ENCODE measurements around the gene PHF24.

The PHF24 gene

DNA sequence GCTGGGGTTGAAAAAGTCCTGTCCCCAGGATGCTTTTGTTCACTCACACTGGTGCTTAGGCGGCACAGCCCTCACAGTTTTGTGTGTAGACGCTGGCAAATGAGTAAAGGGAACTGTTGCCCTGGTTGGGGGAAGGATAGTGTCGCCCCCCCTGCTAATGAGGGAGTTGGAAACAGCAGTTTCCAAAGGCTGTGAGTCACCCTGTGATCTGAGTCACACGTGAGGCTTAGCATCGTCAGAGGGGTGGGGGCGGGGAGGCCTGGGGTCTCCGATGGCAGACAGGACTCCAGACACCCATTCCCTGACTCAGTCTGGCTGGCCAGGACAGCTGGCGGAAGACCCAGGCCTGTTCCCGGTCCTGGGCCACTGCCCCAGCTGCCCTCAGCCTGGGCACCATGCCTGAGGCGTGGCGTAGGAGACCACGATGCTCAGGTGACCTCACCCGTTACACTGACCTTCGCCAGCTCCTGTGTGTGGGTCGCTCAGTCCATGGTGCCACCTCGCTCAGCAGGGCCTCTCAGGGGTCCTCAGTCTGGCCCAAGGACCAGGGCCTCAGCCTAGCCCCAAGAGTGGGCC is 34.4 kb downstream of the PHF24 start:
- peaks cover 24% of the 10 kb centered on the region for H3K36me3 ChIP-seq (ENCODE audit: insufficient read depth, low read length)
- H3K27ac ChIP-seq (ENCODE audit: low read depth, low read length) = peak overlapping the region; percentile 88
- peak overlapping the region in 1 of 2 donors; percentile 2 for H3K4me3 ChIP-seq (ENCODE audit: low read depth in 1 of 2, low read length in 2 of 2)
- H3K9ac ChIP-seq (ENCODE audit: low read length) = peak overlapping the region; percentile 59
- H3K4me1 ChIP-seq (ENCODE audit: insufficient read depth, low read length) = peaks cover 64% of the 10 kb centered on the region
- no peaks in the 10 kb centered on the region for H3K9me3 ChIP-seq (ENCODE audit: low read length)
- no peaks in the 10 kb centered on the region for H3K27me3 ChIP-seq (ENCODE audit: control insufficient read depth in 1 of 2, insufficient read depth in 2 of 2, low read length in 2 of 2)

DNA sequence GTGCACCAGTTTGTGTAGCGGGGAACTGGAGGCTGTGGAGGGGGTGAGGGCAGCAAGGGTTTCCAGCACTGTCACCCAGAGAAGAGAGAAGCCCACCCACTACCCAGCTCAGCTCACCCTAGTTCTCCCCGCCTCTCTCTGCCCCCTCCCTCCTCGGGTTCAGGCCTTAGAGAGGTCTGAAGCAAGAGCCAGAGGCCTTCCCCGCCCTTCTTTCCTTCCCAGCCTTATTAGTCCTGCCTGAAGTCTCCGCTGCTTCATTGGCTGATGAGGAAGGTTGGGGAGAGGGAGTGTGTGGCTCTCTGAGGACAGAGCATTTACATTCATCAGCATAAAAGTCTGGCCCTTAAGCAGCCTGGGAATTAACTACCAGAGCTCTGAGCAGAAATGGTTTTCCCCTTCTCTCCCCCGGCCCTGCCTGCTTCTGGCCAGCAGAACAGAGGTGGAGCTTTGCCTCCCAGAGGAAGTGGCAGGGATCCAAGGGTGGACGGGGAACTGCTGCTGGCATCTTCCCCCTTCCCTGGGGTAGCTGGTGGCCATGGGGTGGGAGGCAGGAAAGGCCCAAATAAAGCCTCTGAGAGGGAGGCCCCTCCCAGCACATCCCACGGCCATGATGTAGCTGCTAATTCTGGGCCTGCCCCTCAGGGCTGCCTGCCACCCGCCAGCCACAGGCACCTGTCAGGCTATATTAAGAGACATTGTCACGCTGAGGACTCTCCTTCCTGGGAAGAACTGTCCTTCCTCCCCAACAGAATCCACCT is 35.6 kb downstream of the PHF24 start:
- H3K27ac ChIP-seq (ENCODE audit: low read depth, low read length) = peak overlapping the region; percentile 88
- peak overlapping the region; percentile 2 to 34 for H3K4me3 ChIP-seq (ENCODE audit: low read depth in 1 of 2, low read length in 2 of 2)
- peak overlapping the region; percentile 67 for H3K9ac ChIP-seq (ENCODE audit: low read length)
- no peaks in the 10 kb centered on the region for H3K9me3 ChIP-seq (ENCODE audit: low read length)
- no peaks in the 10 kb centered on the region for H3K27me3 ChIP-seq (ENCODE audit: control insufficient read depth in 1 of 2, insufficient read depth in 2 of 2, low read length in 2 of 2)
- peaks cover 30% of the 10 kb centered on the region for H3K36me3 ChIP-seq (ENCODE audit: insufficient read depth, low read length)
- peaks cover 61% of the 10 kb centered on the region for H3K4me1 ChIP-seq (ENCODE audit: insufficient read depth, low read length)

DNA sequence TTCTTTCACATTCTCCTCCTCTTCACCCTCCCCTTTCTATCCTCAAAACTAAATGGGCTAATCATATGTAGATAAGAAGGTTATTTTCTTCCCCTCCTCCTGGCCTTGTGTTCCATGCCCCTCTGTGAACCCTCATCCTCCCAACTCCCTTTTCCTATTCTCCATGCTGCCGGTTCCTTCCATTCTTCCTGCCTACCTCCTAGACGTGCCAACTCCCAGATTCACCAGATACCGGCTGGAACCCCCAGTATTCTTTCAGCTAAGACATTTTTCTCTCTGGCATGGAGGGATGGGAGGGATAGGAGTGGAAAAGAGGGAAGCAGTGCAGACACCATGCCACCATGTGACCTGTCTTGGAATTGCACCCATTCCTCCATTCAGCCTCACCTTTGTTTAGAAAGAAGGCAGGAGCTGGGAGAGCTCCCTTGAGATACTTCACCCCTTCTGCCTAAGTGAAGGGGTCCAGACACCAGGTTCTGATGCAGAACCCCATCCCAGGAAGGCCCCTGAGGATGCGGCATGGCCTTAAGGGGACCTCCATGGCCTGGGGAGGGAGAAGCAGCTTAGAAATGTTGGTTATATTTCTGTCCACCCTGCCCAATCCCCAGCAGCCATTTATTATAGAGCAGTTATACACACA is 36.3 kb downstream of the PHF24 start:
- Histone ChIP-seq H3K9ac (ENCODE audit: low read length) (peak overlapping the region; percentile 67), H3K4me3 (ENCODE audit: low read depth in 1 of 2, low read length in 2 of 2) (peak overlapping the region in 1 of 2 donors; percentile 34), H3K27ac (ENCODE audit: low read depth, low read length) (peak overlapping the region; percentile 88), H3K27me3 (ENCODE audit: control insufficient read depth in 1 of 2, insufficient read depth in 2 of 2, low read length in 2 of 2) (no peaks in the 10 kb centered on the region), H3K36me3 (ENCODE audit: insufficient read depth, low read length) (peaks cover 30% of the 10 kb centered on the region), H3K9me3 (ENCODE audit: low read length) (no peaks in the 10 kb centered on the region), H3K4me1 (ENCODE audit: insufficient read depth, low read length) (peaks cover 59% of the 10 kb centered on the region)

DNA sequence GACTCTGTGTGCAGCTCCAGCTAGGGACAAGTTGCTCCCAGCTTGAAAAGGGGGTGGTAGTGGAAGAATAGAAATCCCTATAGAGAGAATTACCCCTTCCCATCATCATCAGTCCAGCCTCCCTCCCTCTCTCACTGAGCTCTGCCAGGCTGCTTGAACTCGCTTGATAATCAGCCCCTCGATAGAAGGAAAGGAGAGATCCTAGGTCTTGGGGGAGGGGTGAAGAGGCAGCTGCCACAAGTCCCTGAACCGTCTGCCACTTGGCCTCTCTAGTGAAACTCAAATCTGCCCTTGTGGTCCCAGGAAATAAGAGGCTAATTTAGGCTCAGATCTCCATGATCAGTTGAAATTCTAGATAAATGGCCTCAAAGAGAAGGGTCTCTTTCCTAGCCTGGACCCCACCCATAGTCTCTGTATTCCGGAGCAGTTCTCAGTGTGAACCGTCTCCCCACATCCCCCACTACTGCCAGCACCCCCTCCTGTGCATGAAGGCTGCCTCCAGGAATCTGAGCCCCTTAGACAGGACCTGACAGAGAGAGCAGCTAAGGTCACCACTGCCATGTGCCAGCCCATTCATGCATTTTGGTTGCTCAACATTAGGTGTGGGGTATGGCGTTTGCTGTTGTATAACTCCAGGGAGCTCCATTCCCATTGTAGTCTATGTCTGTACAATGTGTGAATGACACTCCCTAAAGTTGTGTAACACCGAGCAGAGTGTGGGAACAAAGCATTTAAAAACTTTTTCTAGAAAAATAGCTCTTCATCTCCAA is 37.0 kb downstream of the PHF24 start:
- Histone ChIP-seq H3K36me3 (ENCODE audit: insufficient read depth, low read length) (peaks cover 30% of the 10 kb centered on the region), H3K4me3 (ENCODE audit: low read depth in 1 of 2, low read length in 2 of 2) (no peak overlapping the region), H3K9ac (ENCODE audit: low read length) (peak overlapping the region; percentile 67), H3K27ac (ENCODE audit: low read depth, low read length) (peak overlapping the region; percentile 88), H3K27me3 (ENCODE audit: control insufficient read depth in 1 of 2, insufficient read depth in 2 of 2, low read length in 2 of 2) (no peaks in the 10 kb centered on the region), H3K4me1 (ENCODE audit: insufficient read depth, low read length) (peaks cover 59% of the 10 kb centered on the region), H3K9me3 (ENCODE audit: low read length) (no peaks in the 10 kb centered on the region)

DNA sequence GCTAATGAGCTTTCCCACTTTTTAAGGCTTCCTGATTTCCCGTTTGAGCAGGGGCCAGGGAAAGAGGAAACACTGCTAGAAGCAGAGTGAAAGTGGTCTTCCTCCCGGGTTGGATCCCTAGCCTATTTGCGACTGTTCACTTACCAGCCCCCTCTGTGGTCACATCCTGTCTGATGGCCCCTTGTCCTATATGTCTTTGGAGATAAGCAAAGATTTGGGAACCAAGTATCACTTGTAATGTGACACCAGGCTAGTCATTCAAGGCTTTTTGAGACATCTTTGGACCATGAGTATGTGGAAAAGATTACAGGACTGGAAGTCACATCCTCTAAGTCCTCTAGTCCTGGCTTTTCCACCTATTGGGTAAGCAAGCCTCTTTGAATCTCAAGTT is 37.6 kb downstream of the PHF24 start:
- H3K36me3 ChIP-seq (ENCODE audit: insufficient read depth, low read length) = peaks cover 30% of the 10 kb centered on the region
- no peak overlapping the region for H3K4me3 ChIP-seq (ENCODE audit: low read depth in 1 of 2, low read length in 2 of 2)
- H3K9ac ChIP-seq (ENCODE audit: low read length) = peak overlapping the region; percentile 67
- peaks cover 54% of the 10 kb centered on the region for H3K4me1 ChIP-seq (ENCODE audit: insufficient read depth, low read length)
- no peaks in the 10 kb centered on the region for H3K9me3 ChIP-seq (ENCODE audit: low read length)
- H3K27ac ChIP-seq (ENCODE audit: low read depth, low read length) = peak overlapping the region; percentile 88
- no peaks in the 10 kb centered on the region for H3K27me3 ChIP-seq (ENCODE audit: control insufficient read depth in 1 of 2, insufficient read depth in 2 of 2, low read length in 2 of 2)

DNA sequence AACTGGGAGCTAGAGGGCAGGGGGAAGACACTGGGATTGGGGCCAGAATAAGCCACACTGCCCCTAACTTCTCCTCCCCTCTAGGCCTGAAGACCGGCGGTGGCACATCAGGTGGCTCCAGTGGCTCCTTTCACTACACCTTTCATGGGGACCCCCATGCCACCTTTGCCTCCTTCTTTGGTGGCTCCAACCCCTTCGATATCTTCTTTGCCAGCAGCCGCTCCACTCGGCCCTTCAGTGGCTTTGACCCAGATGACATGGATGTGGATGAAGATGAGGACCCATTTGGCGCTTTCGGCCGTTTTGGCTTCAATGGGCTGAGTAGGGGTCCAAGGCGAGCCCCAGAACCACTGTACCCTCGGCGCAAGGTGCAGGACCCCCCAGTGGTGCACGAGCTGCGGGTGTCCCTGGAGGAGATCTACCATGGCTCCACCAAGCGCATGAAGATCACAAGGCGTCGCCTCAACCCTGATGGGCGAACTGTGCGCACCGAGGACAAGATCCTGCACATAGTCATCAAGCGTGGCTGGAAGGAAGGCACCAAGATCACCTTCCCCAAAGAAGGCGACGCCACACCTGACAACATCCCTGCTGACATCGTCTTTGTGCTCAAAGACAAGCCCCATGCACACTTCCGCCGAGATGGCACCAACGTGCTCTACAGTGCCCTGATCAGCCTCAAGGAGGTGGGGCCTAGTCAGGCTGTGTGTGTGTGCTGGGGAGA is 38.3 kb downstream of the PHF24 start:
- H3K36me3 ChIP-seq (ENCODE audit: insufficient read depth, low read length) = peaks cover 30% of the 10 kb centered on the region
- H3K27ac ChIP-seq (ENCODE audit: low read depth, low read length) = no peak overlapping the region
- H3K4me3 ChIP-seq (ENCODE audit: low read depth in 1 of 2, low read length in 2 of 2) = no peak overlapping the region
- peaks cover 48% of the 10 kb centered on the region for H3K4me1 ChIP-seq (ENCODE audit: insufficient read depth, low read length)
- no peaks in the 10 kb centered on the region for H3K9me3 ChIP-seq (ENCODE audit: low read length)
- H3K27me3 ChIP-seq (ENCODE audit: control insufficient read depth in 1 of 2, insufficient read depth in 2 of 2, low read length in 2 of 2) = no peaks in the 10 kb centered on the region
- H3K9ac ChIP-seq (ENCODE audit: low read length) = no peak overlapping the region

DNA sequence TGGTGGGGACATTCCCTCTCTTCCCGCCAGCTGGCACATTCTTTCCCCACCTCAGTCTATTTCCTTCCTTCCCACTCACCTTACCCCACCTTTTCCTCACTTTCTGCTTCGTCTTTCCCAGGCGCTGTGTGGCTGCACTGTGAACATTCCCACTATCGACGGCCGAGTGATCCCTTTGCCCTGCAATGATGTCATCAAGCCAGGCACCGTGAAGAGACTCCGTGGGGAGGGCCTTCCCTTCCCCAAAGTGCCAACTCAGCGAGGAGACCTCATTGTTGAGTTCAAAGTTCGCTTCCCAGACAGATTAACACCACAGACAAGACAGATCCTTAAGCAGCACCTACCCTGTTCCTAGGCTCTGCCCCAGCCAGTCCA is 38.8 kb downstream of the PHF24 start:
- Histone ChIP-seq H3K27ac (ENCODE audit: low read depth, low read length) (no peak overlapping the region), H3K9ac (ENCODE audit: low read length) (no peak overlapping the region), H3K4me3 (ENCODE audit: low read depth in 1 of 2, low read length in 2 of 2) (no peak overlapping the region), H3K27me3 (ENCODE audit: control insufficient read depth in 1 of 2, insufficient read depth in 2 of 2, low read length in 2 of 2) (no peaks in the 10 kb centered on the region), H3K4me1 (ENCODE audit: insufficient read depth, low read length) (peaks cover 44% of the 10 kb centered on the region), H3K36me3 (ENCODE audit: insufficient read depth, low read length) (peaks cover 30% of the 10 kb centered on the region), H3K9me3 (ENCODE audit: low read length) (no peaks in the 10 kb centered on the region)

DNA sequence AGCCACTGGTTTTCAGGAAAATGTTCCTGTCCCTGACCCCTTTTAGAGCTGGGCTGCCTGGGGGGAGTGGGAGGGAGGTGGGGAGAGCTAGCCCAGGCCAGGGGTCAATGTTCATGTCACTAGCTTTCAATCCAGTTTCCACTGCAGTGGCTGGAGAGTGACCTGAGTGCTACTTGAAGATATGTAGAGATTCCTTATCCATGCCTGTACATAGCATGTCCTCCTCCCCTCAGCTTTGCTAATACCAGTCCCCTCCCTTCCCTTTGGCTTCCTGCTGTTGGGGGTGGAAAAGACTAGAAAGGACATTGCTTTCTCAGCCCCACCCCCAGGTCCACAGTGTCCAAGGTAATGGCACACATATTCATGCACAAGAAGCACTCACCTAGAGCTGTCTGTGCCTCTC is 39.3 kb downstream of the PHF24 start:
- no peaks in the 10 kb centered on the region for H3K27me3 ChIP-seq (ENCODE audit: control insufficient read depth in 1 of 2, insufficient read depth in 2 of 2, low read length in 2 of 2)
- no peak overlapping the region for H3K9ac ChIP-seq (ENCODE audit: low read length)
- peaks cover 30% of the 10 kb centered on the region for H3K36me3 ChIP-seq (ENCODE audit: insufficient read depth, low read length)
- peaks cover 40% of the 10 kb centered on the region for H3K4me1 ChIP-seq (ENCODE audit: insufficient read depth, low read length)
- H3K4me3 ChIP-seq (ENCODE audit: low read depth in 1 of 2, low read length in 2 of 2) = no peak overlapping the region
- no peak overlapping the region for H3K27ac ChIP-seq (ENCODE audit: low read depth, low read length)
- H3K9me3 ChIP-seq (ENCODE audit: low read length) = no peaks in the 10 kb centered on the region

DNA sequence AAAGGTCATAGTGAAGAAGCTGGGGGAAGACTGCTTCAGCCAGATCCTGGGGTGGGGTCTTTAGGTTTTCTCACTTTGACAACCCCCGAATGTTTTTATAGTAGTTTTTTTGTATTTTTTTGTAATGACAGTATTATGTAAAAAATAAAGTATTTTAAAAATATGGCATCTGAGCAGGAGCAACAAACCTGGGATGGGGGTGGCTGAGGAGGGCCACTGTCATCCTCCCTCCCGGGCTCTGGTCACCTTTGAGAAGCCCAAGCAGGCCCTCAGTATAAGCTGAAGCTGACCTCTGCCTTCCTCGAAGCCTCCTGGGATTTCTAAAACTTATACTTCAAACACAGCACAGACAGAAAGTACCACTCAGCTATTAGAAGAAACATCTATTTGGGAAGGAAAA is 40.2 kb downstream of the PHF24 start:
- peaks cover 31% of the 10 kb centered on the region for H3K4me1 ChIP-seq (ENCODE audit: insufficient read depth, low read length)
- H3K9me3 ChIP-seq (ENCODE audit: low read length) = no peaks in the 10 kb centered on the region
- peak overlapping the region; percentile 35 for H3K27ac ChIP-seq (ENCODE audit: low read depth, low read length)
- H3K4me3 ChIP-seq (ENCODE audit: low read depth in 1 of 2, low read length in 2 of 2) = no peak overlapping the region
- peaks cover 30% of the 10 kb centered on the region for H3K36me3 ChIP-seq (ENCODE audit: insufficient read depth, low read length)
- H3K9ac ChIP-seq (ENCODE audit: low read length) = no peak overlapping the region
- H3K27me3 ChIP-seq (ENCODE audit: control insufficient read depth in 1 of 2, insufficient read depth in 2 of 2, low read length in 2 of 2) = no peaks in the 10 kb centered on the region

DNA sequence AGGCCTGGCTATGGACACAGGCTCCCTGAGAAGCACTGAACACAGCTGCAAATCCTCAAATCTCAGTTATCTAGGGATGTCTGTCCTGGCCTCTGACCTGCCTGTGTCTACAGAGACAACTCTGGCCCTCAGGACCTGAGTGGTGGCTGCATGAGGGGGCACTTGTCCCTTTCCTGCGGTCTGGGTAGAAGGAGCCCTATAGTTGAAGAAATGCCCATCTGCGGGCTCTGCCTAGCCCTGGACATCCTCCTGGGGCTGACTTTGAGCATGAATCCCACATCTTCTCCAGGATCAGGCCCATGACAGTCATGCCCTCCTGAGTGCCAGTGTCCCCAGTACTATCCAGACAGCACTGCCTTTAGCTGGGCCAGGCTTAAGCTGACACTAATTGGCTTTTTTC is 41.5 kb downstream of the PHF24 start:
- H3K9ac ChIP-seq (ENCODE audit: low read length) = no peak overlapping the region
- H3K4me1 ChIP-seq (ENCODE audit: insufficient read depth, low read length) = peaks cover 18% of the 10 kb centered on the region
- no peaks in the 10 kb centered on the region for H3K27me3 ChIP-seq (ENCODE audit: control insufficient read depth in 1 of 2, insufficient read depth in 2 of 2, low read length in 2 of 2)
- H3K27ac ChIP-seq (ENCODE audit: low read depth, low read length) = no peak overlapping the region
- H3K36me3 ChIP-seq (ENCODE audit: insufficient read depth, low read length) = peaks cover 30% of the 10 kb centered on the region
- no peaks in the 10 kb centered on the region for H3K9me3 ChIP-seq (ENCODE audit: low read length)
- no peak overlapping the region for H3K4me3 ChIP-seq (ENCODE audit: low read depth in 1 of 2, low read length in 2 of 2)
